Raji (cell line): Measurements from ENCODE around the gene FOXC2.

ENCODE experiments used
- POLR2A ChIP-seq: IDR thresholded peaks from 2 replicates; pipeline ENCODE4 v1.6.1; 2011; ENCODE audit warnings: low read depth, low read length, control low read depth; ENCODE audit not compliant: insufficient read depth

FOXC2 gene

DNA sequence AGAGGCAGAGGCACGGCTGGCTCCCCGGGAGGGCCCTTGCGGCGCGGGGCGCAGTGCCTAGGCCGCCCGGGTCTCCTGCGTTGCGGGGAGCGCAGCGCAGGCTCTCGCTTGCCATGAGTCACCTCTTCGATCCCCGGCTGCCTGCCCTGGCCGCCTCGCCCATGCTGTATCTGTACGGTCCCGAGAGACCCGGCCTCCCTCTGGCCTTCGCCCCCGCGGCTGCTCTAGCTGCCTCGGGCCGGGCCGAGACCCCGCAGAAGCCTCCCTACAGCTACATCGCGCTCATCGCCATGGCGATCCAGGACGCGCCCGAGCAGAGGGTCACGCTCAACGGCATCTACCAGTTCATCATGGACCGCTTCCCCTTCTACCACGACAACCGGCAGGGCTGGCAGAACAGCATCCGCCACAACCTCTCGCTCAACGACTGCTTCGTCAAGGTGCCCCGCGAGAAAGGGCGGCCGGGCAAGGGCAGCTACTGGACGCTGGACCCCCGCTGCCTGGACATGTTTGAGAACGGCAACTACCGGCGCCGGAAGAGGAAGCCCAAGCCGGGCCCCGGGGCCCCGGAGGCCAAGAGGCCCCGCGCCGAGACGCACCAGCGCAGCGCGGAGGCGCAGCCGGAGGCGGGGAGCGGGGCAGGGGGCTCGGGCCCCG lies 12.1 kb downstream of the FOXC2 start:
- no peak for TF ChIP-seq POLR2A

DNA sequence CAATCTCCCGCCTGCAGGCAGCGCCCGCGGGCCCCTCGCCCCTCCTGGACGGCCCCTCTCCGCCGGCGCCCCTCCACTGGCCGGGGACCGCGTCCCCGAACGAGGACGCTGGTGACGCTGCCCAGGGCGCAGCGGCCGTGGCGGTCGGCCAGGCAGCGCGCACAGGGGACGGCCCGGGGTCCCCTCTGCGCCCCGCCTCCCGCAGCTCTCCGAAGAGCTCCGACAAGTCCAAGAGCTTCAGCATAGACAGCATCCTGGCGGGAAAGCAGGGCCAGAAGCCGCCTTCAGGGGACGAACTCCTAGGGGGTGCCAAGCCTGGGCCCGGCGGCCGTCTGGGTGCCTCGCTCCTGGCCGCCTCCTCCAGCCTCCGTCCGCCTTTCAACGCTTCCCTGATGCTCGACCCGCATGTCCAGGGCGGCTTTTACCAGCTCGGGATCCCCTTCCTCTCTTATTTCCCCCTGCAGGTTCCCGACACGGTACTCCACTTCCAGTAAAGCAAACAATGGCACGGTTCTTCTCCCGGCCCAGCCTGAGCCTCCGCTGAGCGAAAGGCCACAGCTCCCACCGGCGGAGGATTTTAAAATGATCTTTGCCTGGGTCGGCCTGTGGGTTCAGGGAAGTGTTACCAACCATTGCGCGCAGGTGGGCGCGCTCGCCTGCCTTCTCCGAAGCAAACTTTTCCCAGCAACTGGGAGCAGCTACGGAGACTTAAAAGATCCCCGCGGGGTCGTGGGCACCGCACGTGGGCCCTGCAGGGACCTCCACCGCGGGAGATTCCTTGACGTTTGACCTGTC lies 12.8 kb downstream of the FOXC2 start:
- no peak for TF ChIP-seq POLR2A

GRCh38 chr16:86580063-86580790 lies 13.6 kb downstream of the FOXC2 start:
- TF ChIP-seq POLR2A = no peak

DNA sequence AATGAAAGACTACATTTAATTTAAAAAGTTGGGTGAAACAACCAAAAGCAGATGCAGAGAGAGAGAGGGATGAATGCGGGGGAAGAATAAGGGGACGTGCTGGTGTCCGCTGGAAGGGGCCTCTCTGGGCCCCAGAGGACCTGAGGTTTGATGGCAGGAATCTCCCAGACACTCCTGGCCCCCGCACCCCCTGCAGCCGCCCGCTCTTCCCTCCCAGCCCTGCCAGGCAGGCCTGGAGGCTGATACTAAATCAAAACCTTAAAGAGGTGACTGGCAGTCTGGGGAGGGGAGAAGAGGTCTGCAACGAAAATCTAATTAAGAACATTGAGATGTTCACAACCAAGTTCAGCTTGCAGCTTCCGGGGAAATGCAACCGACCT lies 14.2 kb downstream of the FOXC2 start:
- no peak for TF ChIP-seq POLR2A

DNA sequence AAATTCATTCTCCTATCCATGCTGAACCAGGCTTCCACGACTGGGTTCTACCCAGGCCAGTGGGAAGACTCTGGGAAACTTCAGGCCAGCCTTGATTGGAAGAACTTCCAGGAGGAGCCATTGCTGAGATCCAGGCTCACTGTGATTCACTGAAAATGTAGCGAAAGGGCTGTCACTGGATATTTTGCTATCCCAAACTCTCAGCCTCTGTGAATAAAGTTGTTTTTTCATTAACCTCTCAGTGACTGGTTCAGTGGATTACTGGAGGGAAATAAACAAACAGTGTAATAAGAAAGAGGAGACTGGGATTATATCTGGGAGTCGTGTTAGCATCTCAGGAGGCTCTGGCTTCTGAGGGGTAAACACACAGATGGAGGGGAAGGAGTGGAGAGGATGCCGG lies 14.8 kb downstream of the FOXC2 start:
- TF ChIP-seq POLR2A = no peak

- TF ChIP-seq POLR2A = no peak
These were observed 17.5 kb downstream of the FOXC2 start for GRCh38 chr16:86584071-86584685.

DNA sequence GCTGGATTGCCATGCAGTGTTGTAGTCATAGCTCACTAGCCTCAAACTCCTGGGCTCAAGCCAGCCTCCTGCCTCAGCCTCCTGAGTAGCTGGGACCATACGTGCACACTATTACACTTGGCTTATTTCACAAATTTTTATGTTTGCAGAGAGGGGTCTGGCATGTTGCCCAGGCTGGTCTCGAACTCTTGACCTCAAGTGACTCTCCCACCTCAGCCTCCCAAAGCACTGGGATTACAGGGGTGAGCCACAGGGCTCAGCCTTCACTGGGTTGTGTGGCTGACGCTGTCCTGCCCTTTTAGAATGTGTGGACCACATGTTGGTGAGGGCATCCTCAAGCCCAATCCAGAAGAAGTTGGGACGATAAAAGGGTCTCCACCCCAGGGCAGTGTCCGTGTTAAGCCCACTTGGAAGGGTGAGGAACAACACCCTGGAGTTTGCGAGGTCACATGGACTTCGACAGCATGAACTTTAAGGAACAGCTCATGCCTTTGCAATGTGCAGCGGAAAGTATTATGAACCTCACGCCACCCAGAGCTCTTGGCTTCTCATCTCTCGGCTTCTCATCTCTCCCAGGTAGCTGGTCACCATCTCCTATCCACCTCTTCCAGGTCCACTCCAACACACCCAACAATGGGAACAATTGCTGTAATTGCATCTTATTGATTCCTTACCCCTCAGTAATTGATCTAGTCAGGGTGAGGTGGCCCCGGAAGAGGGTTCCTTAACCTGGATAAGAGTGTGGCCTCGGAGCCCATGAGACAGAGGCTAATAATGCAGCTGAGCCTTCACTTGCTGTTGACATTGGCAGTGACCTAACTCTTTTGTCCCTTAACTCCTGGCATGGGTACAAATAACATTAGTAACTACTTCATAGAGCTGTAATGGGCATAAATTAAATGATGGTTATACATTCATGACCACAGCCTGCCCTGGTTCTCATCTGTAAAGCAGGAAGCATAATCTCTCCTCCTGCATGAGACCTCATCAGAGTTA lies 18.4 kb downstream of the FOXC2 start:
- TF ChIP-seq POLR2A = no peak

DNA sequence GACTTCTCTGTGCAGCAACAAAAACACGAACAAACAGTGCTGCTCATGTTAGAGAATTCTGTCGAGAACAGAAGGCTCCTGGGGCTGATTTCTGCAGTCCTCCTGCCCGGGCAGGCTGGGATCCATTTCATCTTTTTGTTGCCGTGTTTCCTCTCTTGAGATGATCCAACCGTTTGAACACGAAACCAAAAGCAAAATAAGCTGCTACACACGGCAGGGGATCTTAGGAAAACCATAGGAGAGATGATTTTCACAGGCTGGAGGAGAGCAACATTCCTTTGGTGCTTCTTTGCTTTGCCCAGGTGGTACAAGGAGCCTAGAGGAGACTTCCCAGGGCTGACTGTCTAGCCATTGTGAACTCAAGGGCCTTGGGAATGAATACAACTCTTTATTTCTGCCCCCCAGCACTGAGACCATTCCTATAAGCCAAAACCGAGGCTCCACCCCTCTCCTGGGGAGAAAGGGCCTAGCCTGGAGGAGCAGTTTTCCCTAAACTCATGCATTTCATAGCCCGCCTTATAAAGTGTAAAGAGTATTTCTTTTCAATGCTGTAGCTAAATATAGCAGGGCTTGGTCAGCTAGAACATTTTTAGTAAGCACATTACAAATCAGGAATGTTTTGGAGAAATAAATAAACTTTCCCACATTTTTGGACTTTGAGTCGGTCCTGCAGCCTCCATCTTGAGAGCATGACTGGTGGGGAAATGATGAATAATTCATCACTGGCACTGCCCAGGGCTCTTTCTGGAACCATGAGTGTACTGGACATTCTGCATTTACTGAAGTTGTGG lies 19.4 kb downstream of the FOXC2 start:
- no peak for TF ChIP-seq POLR2A

- no peak for TF ChIP-seq POLR2A
These were observed 20.9 kb downstream of the FOXC2 start for GRCh38 chr16:86587487-86587886.

- TF ChIP-seq POLR2A = no peak
These were observed 24.0 kb downstream of the FOXC2 start for GRCh38 chr16:86590501-86591144.

- no peak for TF ChIP-seq POLR2A
These were observed 24.6 kb downstream of the FOXC2 start for GRCh38 chr16:86591270-86591669.

- no peak for TF ChIP-seq POLR2A
These were observed 27.4 kb downstream of the FOXC2 start for GRCh38 chr16:86593913-86594620.
